ENCODE results near the gene PASD1. TPM values are rescaled to one million over a fixed set of nuclear protein-coding genes. Genes with fewer than 3 reads are reported as not detected.

Gene PASD1
- total RNA-seq, 8 experiments from 2014 or later: 0.05 to 0.43 (median 0.10) TPM; not detected in 3

Other genes with a start within 250 kb of the PASD1 start
- gene VMA21, start 166.5 kb upstream of the PASD1 start, total RNA-seq: 10 to 100 TPM; 32.5 to 67.1 (median 52.2) TPM
- 1 to 10 TPM in 5 of 8 experiments, under 1 TPM in 3; 0.27 to 2.3 (median 1.5) TPM for gene PRRG3, start 131.8 kb downstream of the PASD1 start, total RNA-seq
- 1 to 10 TPM in 2 of 8 experiments, under 1 TPM in 1, not detected in 5; 0.70 to 8.8 (median 1.1) TPM for gene FATE1, start 152.4 kb downstream of the PASD1 start, total RNA-seq
- under 1 TPM in 3 of 8 experiments, not detected in 5; 0.04 to 0.38 (median 0.31) TPM for gene CNGA2, start 171.1 kb downstream of the PASD1 start, total RNA-seq

Measured in motor neuron (in vitro differentiated cells).